Measurements from ENCODE around the gene MCTP1. TPM values are rescaled to one million over a fixed set of nuclear protein-coding genes. Genes with fewer than 3 reads are reported as not detected.

Gene MCTP1
- total RNA-seq, 2 donors from 2014 or later: 0.28 to 1.2 TPM

DNA sequence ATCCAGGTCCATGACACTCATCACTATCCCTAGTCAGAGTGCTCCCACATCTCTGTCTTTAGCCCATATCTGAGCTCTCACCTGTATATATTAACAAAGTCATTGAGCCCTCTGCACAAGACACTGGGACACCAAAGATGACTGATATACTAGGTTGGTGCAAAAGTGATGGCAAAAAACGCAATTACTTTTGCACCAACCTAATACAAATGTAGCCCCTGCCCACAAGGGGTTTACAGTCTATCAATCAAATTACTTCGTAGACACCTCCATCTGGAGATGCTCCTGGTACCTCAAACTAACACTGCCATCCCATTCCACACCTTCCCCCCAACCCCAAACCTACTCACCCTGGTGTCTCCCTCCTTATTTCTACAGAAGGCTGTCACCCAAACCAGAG is 194.1 kb downstream of the MCTP1 start:
- Mint-ChIP-seq H3K9me3 (peaks cover 0 to 4% of the 10 kb centered on the region in 2 donors), H3K4me3 (no peak overlapping the region), H3K36me3 (ENCODE audit: insufficient read depth in 2 of 2) (no peaks in the 10 kb centered on the region), H3K27me3 (ENCODE audit: low read depth) (no peaks in the 10 kb centered on the region), H3K4me1 (ENCODE audit: low read depth) (peaks cover 5% of the 10 kb centered on the region), H3K27ac (no peak overlapping the region)
- DNase-seq (no peak), ATAC-seq (replicated peaks in 1 of 2) (no peak)

DNA sequence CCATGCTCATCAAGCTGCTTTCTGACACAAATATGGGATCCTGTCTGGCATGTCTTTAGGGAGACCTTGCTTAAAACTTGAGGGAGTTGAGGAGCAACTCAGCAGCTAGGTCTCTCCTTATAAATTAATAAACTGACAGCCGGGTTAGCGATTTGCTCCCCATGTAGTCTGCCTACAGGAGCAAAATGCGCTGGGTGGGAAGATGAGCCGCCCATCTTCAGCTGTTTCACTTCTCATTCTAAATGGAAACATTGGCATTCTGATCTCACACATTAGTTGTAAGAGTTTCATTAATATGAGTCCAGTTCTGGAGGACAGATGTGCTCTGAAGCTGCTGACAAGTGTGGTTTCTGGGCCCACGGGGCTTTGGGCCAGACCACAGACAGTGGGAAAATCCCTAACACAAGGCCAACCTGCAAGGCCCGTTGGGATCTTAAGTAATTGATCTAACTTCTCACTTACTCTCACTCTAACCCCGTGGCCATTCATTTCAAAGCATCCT is 197.0 kb downstream of the MCTP1 start:
- Mint-ChIP-seq H3K4me1 (ENCODE audit: low read depth) (peaks cover 5% of the 10 kb centered on the region), H3K9me3 (peaks cover 0 to 4% of the 10 kb centered on the region in 2 donors), H3K4me3 (no peak overlapping the region), H3K36me3 (ENCODE audit: insufficient read depth in 2 of 2) (no peaks in the 10 kb centered on the region), H3K27me3 (ENCODE audit: low read depth) (peaks cover 5% of the 10 kb centered on the region), H3K27ac (no peak overlapping the region)
- DNase-seq (no peak), ATAC-seq (replicated peaks in 1 of 2) (no peak)

DNA sequence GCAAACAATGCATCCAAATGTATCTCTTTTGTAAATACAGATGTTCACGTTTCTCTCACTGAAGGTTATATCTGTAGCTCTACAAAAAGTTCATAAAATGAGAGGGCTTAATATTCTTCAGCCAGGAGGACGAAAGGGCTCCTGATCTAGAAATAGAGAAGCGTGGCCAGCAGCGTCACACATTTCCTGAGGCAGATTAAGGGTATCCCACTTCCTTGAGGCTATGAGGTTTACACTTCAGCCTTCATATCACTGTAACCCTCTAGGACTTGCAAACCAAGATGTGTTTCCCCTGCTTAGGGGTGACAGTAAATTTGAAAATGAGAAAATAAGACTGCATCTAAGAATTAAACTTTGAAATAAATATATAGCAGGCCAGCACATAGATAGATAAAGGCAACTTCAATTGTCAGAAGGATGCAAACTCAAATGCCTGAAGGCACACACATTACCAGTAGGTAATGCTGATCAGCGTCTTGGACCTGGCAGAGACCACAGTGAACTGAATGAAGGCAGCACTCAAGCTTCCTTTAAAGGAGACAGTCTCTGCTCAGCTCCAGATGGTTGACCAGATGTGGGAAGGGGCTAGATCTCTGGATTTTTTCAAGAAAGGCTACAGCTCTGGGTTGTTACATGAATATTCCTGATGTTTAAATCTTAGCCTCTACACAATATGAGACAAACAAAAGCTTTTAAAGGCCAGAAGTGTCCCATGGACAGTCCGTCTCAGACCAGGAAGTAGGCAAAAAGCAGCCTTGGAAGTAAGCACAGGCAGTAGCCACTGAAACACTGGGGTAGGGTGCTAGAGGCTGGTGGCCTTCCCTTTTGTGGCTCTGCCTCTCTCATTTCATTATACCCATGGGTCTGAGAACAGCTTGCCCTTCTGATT is 197.7 kb downstream of the MCTP1 start:
- Mint-ChIP-seq H3K27me3 (ENCODE audit: low read depth) (peaks cover 5% of the 10 kb centered on the region), H3K36me3 (ENCODE audit: insufficient read depth in 2 of 2) (no peaks in the 10 kb centered on the region), H3K27ac (no peak overlapping the region), H3K4me1 (ENCODE audit: low read depth) (peaks cover 7% of the 10 kb centered on the region), H3K9me3 (peaks cover 0 to 4% of the 10 kb centered on the region in 2 donors), H3K4me3 (no peak overlapping the region)
- ATAC-seq (replicated peaks in 1 of 2): no peak
- no peak for DNase-seq

DNA sequence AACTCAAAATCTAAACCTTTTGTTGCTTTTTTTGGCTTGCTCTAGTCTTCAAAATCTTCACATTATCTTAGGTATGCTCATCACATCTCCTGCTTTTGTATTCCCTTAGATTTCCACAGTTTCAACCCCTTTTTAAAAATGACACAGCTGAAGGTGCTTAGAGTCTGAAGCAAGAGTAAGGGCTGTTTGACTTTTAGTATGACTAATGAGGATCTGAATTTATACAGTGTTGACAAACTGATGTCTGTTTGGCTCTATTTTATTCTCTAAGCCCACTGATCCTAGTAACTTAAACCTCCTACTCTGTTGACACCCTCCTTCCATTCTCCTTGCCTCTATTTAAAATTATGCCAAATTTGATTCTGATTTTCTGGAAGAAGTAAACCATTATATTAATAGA is 200.1 kb downstream of the MCTP1 start:
- H3K9me3 Mint-ChIP-seq: no peaks in the 10 kb centered on the region
- no peak overlapping the region for H3K4me3 Mint-ChIP-seq
- H3K27me3 Mint-ChIP-seq (ENCODE audit: low read depth): peaks cover 5% of the 10 kb centered on the region
- no peak overlapping the region for H3K27ac Mint-ChIP-seq
- H3K4me1 Mint-ChIP-seq (ENCODE audit: low read depth): peaks cover 18% of the 10 kb centered on the region
- no peak for ATAC-seq (replicated peaks in 1 of 2)
- H3K36me3 Mint-ChIP-seq (ENCODE audit: insufficient read depth in 2 of 2): no peaks in the 10 kb centered on the region
- no peak for DNase-seq

DNA sequence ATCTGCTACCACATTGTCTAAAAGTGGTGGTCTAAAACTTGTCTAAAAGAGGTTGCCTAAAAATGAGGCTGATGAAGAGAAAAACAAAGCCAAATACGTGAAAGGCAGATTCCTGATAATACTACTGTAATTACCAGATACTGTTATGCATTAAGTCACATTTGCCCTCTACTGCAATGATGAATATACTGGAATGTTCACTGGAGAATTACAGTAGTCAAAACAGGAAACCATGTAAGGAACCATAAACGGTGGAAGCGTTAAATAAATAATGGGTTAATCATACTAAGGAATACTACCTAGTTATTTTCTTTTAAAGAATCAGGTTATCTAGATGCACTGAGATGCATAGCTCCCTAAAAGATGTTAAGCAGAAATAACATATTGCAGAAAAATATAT is 201.3 kb downstream of the MCTP1 start:
- Mint-ChIP-seq H3K27ac (no peak overlapping the region), H3K36me3 (ENCODE audit: insufficient read depth in 2 of 2) (no peaks in the 10 kb centered on the region), H3K27me3 (ENCODE audit: low read depth) (peaks cover 5% of the 10 kb centered on the region), H3K4me1 (ENCODE audit: low read depth) (peaks cover 18% of the 10 kb centered on the region), H3K9me3 (no peaks in the 10 kb centered on the region), H3K4me3 (no peak overlapping the region)
- DNase-seq: no peak
- ATAC-seq (replicated peaks in 1 of 2): no peak

DNA sequence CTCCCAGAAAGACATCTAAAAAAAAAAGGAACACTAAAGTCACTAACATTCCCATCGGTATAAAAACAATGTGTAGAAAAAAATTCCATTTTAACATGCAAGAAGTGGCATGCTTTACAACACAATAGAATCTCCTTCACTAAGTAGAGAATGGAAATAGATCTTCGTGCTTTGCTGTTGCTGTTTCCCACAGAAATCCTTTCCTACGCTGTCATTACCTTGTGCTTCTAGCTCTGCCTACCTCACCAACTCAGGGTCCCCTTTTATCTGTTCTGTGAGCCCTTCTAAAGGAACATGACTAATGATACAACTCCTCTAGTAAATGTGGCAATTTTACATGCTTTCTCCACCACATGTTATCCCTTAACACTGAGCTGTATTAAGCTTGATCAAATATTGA is 202.9 kb downstream of the MCTP1 start:
- Mint-ChIP-seq H3K27me3 (ENCODE audit: low read depth) (peaks cover 5% of the 10 kb centered on the region), H3K36me3 (ENCODE audit: insufficient read depth in 2 of 2) (no peaks in the 10 kb centered on the region), H3K27ac (peak overlapping the region; percentile 25), H3K9me3 (no peaks in the 10 kb centered on the region), H3K4me3 (peak overlapping the region in 1 of 2 donors; percentile 63), H3K4me1 (ENCODE audit: low read depth) (peaks cover 13% of the 10 kb centered on the region)
- no peak for DNase-seq
- ATAC-seq (replicated peaks in 1 of 2): peak in 1 of 2 donors; percentile 39

DNA sequence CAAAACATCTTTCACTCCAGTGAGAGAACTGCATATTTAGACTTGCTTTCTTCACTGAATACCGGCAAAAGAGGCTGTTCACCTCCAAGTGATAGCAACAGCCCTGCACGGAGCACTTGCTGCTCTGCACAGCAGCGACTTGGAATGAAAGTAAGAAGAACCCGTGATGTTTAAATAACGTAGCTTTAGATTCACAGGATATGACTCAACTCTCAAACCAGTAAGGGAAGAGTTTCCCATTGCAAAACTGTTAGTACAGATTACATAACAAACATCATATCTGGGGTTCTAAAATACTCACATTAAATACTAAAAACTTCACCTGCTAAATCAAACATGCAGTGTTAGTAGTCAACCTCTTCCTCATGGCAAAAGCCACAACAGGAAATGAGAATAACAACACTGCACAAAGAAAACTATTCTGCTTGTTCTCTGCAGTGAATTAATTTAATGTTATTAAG is 203.4 kb downstream of the MCTP1 start:
- Mint-ChIP-seq H3K4me3 (peak overlapping the region in 1 of 2 donors; percentile 63), H3K27ac (peak overlapping the region; percentile 25)

DNA sequence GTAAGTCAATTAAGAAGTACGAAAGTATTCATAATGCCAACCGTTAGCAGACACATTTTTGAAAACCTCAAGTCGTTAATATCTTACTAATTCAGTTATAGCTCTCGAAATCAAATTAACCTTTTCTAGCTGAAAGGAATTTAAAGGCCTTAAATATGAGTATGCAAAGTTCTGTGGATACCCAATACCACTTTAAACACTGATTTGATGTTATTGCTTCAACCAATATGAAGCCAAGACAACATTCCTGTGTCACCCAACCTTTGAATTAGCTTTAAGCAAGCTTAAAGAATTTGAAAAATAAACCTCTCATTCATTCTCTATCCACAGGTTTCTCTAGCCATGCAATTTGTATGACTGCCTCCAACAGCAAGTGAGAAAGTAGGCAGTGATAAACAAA is 204.5 kb downstream of the MCTP1 start:
- Mint-ChIP-seq H3K27me3 (ENCODE audit: low read depth) (peaks cover 5% of the 10 kb centered on the region), H3K4me1 (ENCODE audit: low read depth) (peaks cover 13% of the 10 kb centered on the region), H3K27ac (no peak overlapping the region), H3K4me3 (no peak overlapping the region), H3K36me3 (ENCODE audit: insufficient read depth in 2 of 2) (no peaks in the 10 kb centered on the region), H3K9me3 (no peaks in the 10 kb centered on the region)
- ATAC-seq (replicated peaks in 1 of 2) (no peak), DNase-seq (no peak)

More for the DNA sequence above, 203.4 kb downstream of the MCTP1 start:
- Mint-ChIP-seq H3K9me3 (no peaks in the 10 kb centered on the region), H3K27me3 (ENCODE audit: low read depth) (peaks cover 5% of the 10 kb centered on the region), H3K36me3 (ENCODE audit: insufficient read depth in 2 of 2) (no peaks in the 10 kb centered on the region), H3K4me1 (ENCODE audit: low read depth) (peaks cover 13% of the 10 kb centered on the region)
- DNase-seq (peak; percentile 19 to 26), ATAC-seq (replicated peaks in 1 of 2) (peak; percentile 95)

DNA sequence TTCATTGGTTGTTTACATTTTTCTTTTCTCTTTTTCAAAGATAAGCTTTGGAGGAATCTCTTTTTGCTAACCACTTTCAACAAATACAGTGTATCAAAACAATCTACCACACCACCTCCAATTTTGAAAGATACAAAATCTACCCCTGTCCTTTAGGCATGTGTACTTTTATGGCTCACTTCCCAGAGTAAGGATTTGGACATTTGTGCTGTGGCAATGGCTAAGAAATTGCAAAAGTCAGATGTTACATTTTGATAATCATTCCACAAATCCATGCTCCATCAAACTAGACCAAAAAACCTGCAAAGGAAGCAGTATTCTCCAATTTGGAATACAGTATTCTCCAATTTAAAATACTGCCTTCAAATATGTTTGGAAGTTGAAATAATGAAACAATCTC is 204.9 kb downstream of the MCTP1 start:
- no peak for DNase-seq
- Mint-ChIP-seq H3K4me3 (no peak overlapping the region), H3K36me3 (ENCODE audit: insufficient read depth in 2 of 2) (no peaks in the 10 kb centered on the region), H3K4me1 (ENCODE audit: low read depth) (peaks cover 13% of the 10 kb centered on the region), H3K27me3 (ENCODE audit: low read depth) (peaks cover 5% of the 10 kb centered on the region), H3K9me3 (no peaks in the 10 kb centered on the region), H3K27ac (no peak overlapping the region)
- no peak for ATAC-seq (replicated peaks in 1 of 2)

DNA sequence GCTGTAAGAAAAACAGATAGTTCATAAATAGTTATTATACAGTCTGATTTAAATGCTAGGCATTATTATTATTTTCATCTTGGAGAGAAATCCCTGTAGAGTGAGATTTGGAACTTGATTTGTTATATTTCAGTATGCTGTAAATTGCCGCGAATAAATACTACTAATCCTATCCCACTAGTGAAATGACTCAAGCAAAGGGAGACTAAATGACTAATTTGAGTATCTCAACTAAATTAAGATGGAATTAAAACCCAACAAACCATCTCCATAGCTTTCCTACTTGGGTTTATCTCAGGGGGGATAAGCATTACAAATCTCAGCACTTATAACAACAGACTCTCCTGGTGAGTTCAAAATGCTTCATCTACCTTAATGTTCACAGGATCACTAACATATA is 206.0 kb downstream of the MCTP1 start:
- peaks cover 5% of the 10 kb centered on the region for H3K27me3 Mint-ChIP-seq (ENCODE audit: low read depth)
- ATAC-seq (replicated peaks in 1 of 2): no peak
- no peaks in the 10 kb centered on the region for H3K36me3 Mint-ChIP-seq (ENCODE audit: insufficient read depth in 2 of 2)
- no peaks in the 10 kb centered on the region for H3K9me3 Mint-ChIP-seq
- no peak for DNase-seq
- no peak overlapping the region for H3K27ac Mint-ChIP-seq
- H3K4me3 Mint-ChIP-seq: no peak overlapping the region
- peaks cover 13% of the 10 kb centered on the region for H3K4me1 Mint-ChIP-seq (ENCODE audit: low read depth)

DNA sequence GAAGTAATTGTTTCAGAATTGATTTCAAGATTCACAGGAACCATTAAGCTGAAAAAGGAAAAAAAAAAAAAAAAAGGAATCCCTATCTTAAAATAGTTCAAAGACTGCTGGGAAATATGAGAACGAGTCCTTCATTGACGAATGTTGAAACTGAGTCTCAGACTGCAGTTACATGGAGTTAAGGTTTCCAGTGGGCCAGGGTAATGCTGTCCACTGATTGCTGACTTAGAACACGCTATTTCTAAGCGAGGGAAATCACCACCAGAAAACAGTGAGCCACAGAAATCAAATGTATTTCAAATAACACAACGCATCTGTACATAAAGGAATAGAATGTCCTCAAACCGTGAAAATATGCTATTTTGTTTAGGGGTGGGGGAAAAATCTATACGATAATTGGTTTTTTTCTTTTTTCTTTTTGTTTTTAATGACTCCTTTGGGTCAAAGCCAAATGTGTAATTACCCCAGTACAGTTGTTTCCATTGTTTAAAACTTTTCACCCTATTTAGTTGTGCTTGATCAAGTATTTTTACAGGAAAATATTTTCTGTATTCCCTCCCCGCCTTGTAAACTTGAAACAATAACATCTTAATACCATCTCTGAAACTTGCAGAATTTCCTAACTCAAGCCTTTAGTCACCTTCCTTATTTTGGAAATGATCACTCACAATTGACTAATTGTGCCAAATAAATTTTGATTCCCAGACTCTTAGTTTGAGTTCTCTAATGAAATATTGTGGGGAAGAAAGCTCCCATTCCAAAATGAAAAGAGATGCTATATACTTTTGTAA is 208.3 kb downstream of the MCTP1 start:
- ATAC-seq (replicated peaks in 1 of 2): no peak
- Mint-ChIP-seq H3K9me3 (no peaks in the 10 kb centered on the region), H3K4me1 (ENCODE audit: low read depth) (peaks cover 5% of the 10 kb centered on the region), H3K27me3 (ENCODE audit: low read depth) (no peaks in the 10 kb centered on the region), H3K4me3 (no peak overlapping the region), H3K27ac (no peak overlapping the region), H3K36me3 (ENCODE audit: insufficient read depth in 2 of 2) (no peaks in the 10 kb centered on the region)
- no peak for DNase-seq

DNA sequence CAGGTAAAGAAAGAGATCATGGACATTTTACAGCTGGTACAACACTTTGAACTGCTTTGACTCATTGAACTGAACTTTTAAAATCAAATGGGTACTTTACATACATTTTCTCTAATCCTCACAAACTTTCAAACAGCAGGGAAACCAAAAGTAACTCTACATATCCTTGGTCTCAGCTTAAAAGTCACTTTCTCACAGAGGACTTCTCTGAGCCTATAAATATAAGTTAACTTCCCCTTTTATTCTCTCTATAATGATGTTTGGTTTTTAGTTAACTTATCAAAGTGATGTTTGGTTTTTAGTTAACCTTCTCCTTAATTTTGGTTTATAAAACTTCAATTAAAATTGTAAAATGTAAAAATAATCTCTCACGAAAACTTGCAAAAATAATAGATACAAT is 209.8 kb downstream of the MCTP1 start:
- DNase-seq (no peak), ATAC-seq (replicated peaks in 1 of 2) (no peak)
- H3K4me1 Mint-ChIP-seq (ENCODE audit: low read depth): no peaks in the 10 kb centered on the region
- H3K27me3 Mint-ChIP-seq (ENCODE audit: low read depth): no peaks in the 10 kb centered on the region
- H3K27ac Mint-ChIP-seq: no peak overlapping the region
- H3K9me3 Mint-ChIP-seq: no peaks in the 10 kb centered on the region
- no peak overlapping the region for H3K4me3 Mint-ChIP-seq
- H3K36me3 Mint-ChIP-seq (ENCODE audit: insufficient read depth in 2 of 2): no peaks in the 10 kb centered on the region

DNA sequence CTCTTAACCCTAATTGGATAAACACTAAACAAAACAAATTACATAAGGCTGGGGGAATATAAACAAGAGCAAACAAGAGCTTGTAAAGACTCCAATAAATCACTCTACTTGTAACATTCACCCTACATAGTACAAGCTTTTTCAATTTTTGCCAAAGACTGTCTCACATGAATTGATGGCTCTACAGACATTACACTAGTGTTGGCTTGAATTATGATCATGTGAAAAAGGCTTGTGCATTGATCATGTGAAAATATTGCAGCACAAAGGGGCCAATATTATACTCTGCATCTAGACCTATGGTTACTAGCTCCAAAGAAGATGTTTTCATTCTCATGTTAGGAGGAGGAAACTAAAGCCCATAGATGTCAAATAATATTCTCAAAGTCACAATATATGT is 212.6 kb downstream of the MCTP1 start:
- DNase-seq (no peak), ATAC-seq (replicated peaks in 1 of 2) (no peak)
- Mint-ChIP-seq H3K4me1 (ENCODE audit: low read depth) (no peaks in the 10 kb centered on the region), H3K27ac (no peak overlapping the region), H3K4me3 (no peak overlapping the region), H3K9me3 (no peaks in the 10 kb centered on the region), H3K36me3 (ENCODE audit: insufficient read depth in 2 of 2) (no peaks in the 10 kb centered on the region), H3K27me3 (ENCODE audit: low read depth) (no peaks in the 10 kb centered on the region)

All from activated T-cell treated with anti-CD3 and anti-CD28 coated beads, Interleukin-2, amount 50 U/mL, for 72 hours (primary cell).